Left renal pelvis (tissue), 4 donors: ENCODE measurements around the gene ADAP1. TPM values are rescaled to one million over a fixed set of nuclear protein-coding genes. Genes with fewer than 3 reads are reported as not detected.
"Not testable (repeated sequence)": the region's sequence is repeated elsewhere in the genome, so short reads cannot be mapped to it uniquely, and the experiment has no call there.

Source experiments
- DNase-seq, 4 donors: peaks; one replicate each; pipeline ENCODE4 v3.0.0-alpha.2; 2013; ENCODE audit warnings: low read depth in 4 of 4, low spot score in 3 of 4
- polyA plus RNA-seq, 4 donors: library from polyadenylated mRNA; unstranded; fragments of 120-200 nt; gene quantifications; one replicate each; pipeline ENCODE4 v1.2.1, GENCODE V29; 2013; ENCODE audit not compliant: insufficient read length in 4 of 4

Gene ADAP1
- polyA plus RNA-seq, 4 donors: 3.1 to 16.2 (median 15.0) TPM

- no peak for DNase-seq
These were observed 28.9 kb downstream of the ADAP1 start for GRCh38 chr7:925601-926000.

DNA sequence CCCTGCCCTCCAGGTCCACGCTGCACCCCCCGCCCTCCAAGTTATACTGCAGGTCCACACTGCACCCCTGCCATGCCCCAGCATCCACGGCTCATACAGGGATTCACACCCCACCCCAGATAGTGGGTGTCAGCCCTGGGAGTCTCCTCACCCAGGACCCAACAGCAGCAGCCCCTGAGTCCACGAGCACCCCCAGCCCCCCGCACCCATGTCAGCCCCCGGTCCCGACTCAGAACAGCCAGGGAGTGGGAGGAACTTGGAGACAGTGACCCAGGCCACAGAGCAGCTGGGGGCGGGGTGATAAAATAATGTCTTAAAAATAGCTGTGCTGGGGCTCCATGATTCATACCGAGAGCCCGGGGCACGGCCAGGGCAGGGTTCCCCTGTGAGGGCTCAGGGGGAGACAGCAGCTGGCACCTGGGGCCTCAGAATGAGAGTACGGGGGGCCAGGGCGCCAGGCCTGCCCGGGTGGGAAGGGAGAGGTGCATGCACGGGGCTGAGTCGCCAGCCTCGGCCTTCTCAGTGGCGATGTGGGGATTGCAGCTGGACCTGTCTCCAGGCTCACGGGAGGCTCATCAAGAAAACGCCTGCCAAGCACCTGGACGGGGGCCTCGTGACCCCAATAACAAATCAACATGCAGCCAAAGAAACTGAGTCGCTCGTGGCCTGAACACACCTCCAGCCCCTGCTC, 29.8 kb downstream of the ADAP1 start:
- DNase-seq: no peak

DNA sequence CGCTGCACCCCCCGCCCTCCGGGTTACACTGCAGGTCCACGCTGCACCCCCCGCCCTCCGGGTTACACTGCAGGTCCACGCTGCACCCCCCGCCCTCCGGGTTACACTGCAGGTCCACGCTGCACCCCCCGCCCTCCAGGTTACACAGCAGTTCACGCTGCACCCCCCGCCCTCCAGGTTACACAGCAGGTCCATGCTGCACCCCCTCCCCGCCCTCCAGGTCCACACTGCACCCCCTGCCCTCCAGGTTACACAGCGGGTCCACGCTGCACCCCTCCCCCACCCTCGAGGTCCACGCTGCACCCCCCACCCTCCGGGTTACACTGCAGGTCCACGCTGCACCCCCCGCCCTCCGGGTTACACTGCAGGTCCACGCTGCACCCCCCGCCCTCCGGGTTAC, 30.4 kb downstream of the ADAP1 start:
- not testable (repeated sequence) for DNase-seq

GRCh38 chr7:923108-924041, 31.1 kb downstream of the ADAP1 start:
- peak in 1 of 4 donors; percentile 35 for DNase-seq

DNA sequence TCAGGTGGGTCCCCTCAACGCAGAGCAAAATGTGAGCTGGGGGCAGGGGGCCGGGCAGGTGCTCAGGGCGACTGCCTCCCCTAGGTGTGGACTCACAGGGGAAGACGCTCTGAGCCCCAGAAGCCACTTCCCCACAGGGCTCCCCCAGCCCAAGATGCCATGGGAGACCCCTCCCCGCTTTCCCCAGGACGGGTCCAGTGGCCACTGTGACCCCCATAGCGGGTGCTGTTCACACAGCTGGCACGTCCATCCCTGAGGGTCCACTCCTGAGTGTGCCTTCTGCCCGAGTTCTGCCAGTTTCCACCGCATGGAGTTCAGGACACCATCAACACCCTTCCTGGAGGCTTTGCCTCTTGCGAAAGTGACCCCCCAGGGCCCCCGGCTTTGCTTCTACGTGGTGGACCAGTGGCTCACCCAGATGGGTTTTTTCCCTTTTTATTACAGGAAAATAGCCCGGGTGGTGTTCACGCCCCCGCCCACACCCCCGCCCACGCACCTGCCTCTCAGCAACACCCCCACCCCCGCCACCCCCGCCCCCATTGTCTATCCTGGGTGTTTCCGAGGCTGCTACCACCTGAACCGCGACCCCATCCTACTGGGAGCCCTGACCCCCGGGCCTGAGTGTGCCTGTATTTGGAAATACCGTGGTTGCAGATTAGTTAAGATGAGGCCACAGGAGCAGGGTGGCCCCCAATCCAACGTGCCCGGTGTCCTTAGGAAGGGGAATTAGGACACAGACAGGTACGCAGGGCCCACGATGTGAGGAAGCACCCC, 32.0 kb downstream of the ADAP1 start:
- DNase-seq: no peak

DNA sequence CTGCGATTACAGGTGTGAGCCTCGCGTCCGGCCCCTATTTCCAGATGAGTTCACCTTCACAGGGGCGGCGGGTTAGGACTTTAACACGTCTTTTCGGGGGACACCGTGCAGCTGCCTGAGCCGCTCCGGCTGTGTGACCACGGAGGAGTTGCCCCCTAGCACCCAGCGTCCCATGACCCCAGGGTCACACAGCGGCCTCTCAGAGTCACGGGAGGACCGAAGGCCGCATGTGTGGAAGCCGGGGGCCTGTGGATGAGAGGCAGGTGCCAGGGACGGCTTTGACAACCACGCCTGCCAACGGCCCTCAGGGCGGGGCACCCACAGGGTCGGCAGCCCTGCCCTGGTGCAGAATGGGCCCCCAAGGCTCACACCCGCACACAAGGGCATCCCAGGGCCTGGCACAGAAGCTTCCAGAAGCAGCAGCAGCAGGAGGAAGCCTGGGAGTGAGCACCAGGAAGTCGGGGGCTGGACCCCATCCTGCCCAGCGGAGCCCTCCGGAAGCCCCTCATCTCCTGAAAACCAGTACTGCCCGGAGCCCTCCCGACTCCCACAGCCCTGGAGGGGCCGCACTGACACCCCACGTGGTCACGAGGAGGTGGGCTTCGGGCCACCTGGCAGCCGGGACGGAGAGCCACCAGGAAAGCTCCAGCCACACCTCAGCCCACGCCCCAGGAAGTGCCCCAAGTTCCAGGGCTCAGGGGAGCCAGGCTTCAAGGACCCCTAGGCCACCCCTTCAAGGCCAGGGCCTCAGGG, 32.7 kb downstream of the ADAP1 start:
- no peak for DNase-seq

GRCh38 chr7:921071-921461, 33.4 kb downstream of the ADAP1 start:
- DNase-seq: no peak

- no peak for DNase-seq
These were observed 34.0 kb downstream of the ADAP1 start for GRCh38 chr7:920351-921070.

DNA sequence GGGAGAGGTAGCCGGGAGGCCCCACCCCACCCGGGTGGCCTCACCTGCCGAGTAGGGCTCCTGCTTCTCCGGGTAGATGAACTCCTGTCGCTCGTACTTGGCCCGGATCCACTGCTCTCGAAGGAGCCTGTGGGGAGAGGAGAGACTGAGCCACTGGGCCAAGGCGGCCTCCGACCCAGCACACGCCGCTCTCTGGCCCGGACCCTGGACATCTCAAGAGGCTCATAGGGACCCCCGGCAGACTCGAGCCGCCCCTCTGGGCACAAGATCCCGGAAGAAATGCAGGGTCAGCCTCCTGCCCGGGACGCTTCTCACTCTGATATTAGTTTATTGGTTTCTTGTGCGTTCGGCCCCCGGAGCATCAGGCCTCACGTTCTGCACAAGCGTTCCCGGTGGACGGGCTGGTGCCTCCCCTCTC, 34.5 kb downstream of the ADAP1 start:
- no peak for DNase-seq

- DNase-seq: no peak
These were observed 35.4 kb downstream of the ADAP1 start for GRCh38 chr7:919114-919442.

- no peak for DNase-seq
These were observed 35.9 kb downstream of the ADAP1 start for GRCh38 chr7:918441-919113.

DNA sequence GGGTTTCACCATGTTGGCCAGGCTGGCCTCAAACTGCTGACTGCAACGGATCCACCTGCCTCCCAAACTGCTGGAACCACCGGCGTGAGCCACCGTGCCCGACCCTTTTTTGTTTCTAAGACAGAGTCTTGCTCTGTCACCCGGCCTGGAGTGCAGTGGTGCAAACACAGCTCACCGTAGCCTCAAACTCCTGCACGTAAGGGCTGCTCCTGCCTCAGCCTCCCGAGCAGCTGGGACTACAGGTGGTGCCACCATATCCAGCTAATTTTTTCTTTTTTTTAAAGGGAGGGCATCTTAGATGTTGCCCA, 36.4 kb downstream of the ADAP1 start:
- DNase-seq: no peak

- no peak for DNase-seq
These were observed 37.0 kb downstream of the ADAP1 start for GRCh38 chr7:917255-918117.

GRCh38 chr7:916291-916941, 38.1 kb downstream of the ADAP1 start:
- no peak for DNase-seq

- no peak for DNase-seq
These were observed 38.9 kb downstream of the ADAP1 start for GRCh38 chr7:915291-916218.

DNA sequence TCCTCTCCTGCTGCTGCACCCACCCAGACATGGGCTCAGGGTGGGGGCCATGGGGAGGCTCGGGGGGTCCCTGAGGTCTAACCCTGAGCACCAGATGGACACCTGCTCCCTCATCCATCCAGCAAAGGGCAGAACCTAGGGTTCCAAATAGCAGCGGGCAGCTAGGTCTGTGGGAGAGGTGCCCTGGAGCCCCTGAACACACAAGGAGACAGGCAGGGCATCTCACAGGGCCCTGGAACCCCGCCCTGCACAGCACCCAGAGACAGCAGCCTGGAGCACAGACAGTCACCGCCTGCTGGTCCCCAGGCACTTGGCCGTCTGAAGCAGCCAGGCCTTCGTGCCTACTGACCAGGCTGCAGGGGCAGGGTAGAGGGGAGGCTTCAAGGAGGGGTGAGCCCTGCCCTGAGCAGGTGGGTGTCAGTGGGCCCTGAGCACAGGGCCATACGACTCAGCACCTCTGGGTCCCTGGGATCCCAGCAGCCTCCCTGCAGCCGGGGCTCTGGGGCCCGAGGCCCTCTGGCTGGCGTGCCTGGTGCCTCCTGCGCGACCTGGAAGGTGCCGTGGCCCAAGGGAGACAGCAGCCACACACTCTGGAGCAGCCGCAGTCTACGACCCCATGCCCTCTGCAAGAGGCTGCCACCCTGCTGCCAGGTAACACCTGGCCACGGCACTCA, 39.8 kb downstream of the ADAP1 start:
- no peak for DNase-seq
